ENCODE data around the gene LTBP3.

GRCh38 chr11:65598258-65598699 is 40.1 kb upstream of the LTBP3 start:
- TF ChIP-seq CTCF (IDR thresholded peaks at IDR 0.05) = no peak
- no peak for TF ChIP-seq POLR2A (IDR thresholded peaks at IDR 0.05)

Data from heart left ventricle (tissue), 13 donors.